DMS153 treated with DMSO at 0.1 percent for 48 hours (cell line): ENCODE data around the gene VWA3B.
"Not testable (repeated sequence)": the region's sequence is repeated elsewhere in the genome, so short reads cannot be mapped to it uniquely, and the experiment has no call there.

Experiments
- DNase-seq: peaks from one replicate; lab custom pipeline; 2025; ENCODE audit not compliant: unreplicated experiment; lab: John Stamatoyannopoulos, UW

The VWA3B gene

DNA sequence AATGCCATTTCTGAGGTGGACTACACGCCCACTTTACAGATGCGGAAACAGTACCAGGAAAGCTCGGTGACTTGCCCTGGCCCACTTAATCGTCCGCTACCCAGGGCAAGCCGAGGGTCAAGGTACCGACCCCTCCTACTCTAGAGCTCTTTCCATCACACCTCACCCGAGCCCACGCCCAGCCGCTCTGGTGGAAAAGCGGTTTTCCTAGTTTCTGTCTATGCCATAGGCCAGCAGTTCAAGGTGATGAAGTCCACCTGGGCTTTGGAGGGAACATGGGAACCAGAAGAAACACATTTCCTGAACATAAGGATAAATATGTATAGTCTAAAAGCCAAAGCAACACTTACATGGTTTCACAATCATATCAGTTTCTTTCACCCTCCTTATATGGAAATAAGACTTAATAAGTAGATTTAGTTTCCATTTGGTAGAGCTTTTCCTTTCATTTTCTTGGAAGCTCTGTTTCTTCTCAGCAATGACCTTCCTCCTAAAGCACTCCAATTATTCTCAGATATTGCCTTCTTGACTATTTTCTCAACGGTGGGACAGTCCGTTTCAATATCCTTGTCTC lies 567 bp downstream of the VWA3B start:
- DNase-seq = no peak

DNA sequence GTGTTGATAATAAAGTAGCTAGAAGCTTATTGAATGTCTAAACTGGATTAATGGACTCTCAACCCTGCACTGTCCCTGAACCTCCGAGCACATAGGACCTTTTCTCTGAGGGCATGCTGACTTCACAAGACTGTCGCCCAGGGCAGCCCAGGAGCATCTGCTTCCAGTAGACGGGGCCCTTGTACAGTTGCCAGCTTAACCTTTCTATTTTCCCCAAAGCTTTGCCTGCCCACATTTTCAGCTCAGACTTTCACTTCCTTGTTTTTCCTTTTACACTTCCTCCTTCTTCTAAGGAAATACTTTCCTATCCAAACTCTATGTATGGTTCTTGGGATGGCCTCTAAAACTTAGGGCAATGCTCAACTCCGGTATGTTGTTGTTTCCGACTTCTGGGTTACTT lies 1.3 kb downstream of the VWA3B start:
- DNase-seq = no peak

DNA sequence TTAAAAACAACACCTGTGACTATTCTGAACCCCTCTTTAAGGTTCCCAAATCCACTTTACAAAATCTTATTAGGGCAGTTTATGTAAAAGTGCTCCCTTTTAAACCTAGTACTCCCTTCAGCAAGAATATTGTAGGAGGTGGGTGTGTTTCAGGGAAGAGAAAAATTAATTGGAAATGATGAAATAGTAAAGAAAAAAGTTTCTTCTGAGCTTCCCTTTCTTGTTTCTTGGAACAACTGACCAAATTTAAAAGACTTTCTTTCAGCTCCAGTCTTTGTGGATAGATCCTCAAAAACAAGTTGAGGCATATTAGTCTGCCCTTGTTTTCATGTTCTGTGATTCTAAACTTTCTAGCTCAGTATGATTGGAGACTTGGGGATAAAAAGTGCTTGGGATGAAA lies 3.0 kb downstream of the VWA3B start:
- no peak for DNase-seq

GRCh38 chr2:98090951-98091350 lies 4.0 kb downstream of the VWA3B start:
- DNase-seq = no peak

GRCh38 chr2:98091738-98092137 lies 4.8 kb downstream of the VWA3B start:
- no peak for DNase-seq

GRCh38 chr2:98093146-98093545 lies 6.2 kb downstream of the VWA3B start:
- no peak for DNase-seq

DNA sequence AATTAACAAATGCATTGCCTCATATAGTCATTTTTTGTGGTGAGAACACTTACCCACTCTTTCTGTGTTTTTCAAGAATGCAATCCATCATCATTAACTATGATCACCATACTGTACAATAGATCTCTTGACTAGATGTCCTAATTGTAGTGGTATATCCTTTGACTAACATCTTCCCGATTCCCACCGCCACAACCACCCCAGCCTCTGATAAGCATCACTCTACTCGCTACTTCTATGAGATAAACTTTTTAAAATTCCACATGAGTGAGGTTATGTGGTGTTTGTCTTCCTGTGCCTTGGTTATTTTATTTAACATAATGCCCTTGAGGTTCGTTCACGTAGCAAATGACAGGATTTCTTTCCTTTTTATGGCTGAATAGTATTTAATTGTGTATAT lies 6.6 kb downstream of the VWA3B start:
- DNase-seq = no peak

GRCh38 chr2:98099939-98100743 lies 13.2 kb downstream of the VWA3B start:
- DNase-seq = no peak

DNA sequence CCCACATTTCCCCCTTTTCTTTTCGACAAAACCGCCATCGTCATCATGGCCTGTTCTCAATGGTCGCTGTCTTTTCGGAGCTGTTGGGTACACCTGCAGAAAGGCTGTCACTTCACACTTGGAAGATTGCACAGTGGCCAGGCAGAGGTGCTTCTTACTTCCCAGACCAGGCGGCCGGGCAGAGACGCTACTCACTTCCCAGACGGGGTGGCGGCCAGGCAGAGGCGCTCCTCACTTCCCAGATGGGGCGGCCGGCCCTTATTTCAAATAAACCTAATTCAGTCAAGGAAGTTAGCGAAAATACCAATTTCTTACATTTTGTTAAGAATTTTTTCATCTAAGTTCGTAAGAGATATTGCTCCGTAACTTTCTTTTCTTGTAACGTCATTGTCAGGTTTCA lies 15.3 kb downstream of the VWA3B start:
- not testable (repeated sequence) for DNase-seq

- no peak for DNase-seq
These were observed 15.9 kb downstream of the VWA3B start for GRCh38 chr2:98102878-98103277.

- DNase-seq = no peak
These were observed 21.1 kb downstream of the VWA3B start for GRCh38 chr2:98108110-98108509.

- no peak for DNase-seq
These were observed 23.8 kb downstream of the VWA3B start for GRCh38 chr2:98110741-98111140.

- DNase-seq = no peak
These were observed 27.8 kb downstream of the VWA3B start for GRCh38 chr2:98114643-98115330.

GRCh38 chr2:98118161-98118560 lies 31.2 kb downstream of the VWA3B start:
- no peak for DNase-seq

- no peak for DNase-seq
These were observed 31.9 kb downstream of the VWA3B start for GRCh38 chr2:98118852-98119251.

- DNase-seq = no peak
These were observed 34.2 kb downstream of the VWA3B start for GRCh38 chr2:98121149-98121548.

GRCh38 chr2:98122524-98122923 lies 35.6 kb downstream of the VWA3B start:
- DNase-seq = no peak

DNA sequence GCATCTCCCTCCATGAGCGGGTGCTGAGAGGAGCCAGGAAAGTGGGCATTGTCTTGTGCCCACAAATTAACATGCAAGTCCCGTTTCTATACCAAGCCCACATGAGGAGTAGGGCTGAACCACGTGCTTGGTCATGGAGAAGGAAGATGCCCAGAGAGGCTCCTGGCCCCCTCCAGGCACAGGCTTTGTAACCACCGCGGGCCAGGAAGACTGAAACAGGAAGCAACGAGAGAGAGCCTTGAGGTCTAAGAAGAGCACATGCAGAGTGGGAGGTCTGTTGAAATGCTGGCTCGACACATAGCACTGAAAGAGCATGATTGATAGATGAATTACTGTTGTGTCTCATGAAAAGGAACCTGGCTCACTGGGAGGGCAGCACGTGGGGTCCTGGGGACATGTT lies 36.3 kb downstream of the VWA3B start:
- no peak for DNase-seq

DNA sequence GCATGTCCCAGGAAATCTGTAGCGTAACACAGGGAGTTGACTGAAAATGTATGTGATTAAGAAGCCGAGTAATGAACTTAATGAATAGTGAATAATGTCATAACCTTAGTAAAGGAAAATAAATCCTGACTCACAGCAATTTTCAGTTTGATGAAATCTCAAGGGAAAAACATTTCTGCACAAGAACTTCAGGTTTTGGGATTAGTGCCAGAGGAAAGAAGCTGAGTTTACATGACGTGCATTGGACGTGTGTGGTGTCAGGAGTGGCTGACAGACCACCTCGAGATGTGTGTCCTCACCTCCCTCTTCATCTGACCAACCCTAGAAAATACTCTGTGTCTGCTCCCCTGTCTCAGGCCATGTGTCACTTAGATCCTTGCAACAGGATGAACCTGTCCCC lies 39.1 kb downstream of the VWA3B start:
- DNase-seq = no peak

GRCh38 chr2:98127229-98127989 lies 40.4 kb downstream of the VWA3B start:
- peak; percentile 35 for DNase-seq

- no peak for DNase-seq
These were observed 41.7 kb downstream of the VWA3B start for GRCh38 chr2:98128556-98129109.
